GM13977 (cell line): Measurements from ENCODE around the gene EHF.

ENCODE experiments used
- DNase-seq: peaks from one replicate; pipeline ENCODE4 v3.0.0; 2012; ENCODE audit warnings: low spot score
- CTCF ChIP-seq: IDR thresholded peaks from 2 replicates; pipeline ENCODE4 v1.5.1; 2012; ENCODE audit warnings: mild to moderate bottlenecking, control low read depth; ENCODE audit not compliant: insufficient read depth; ENCODE audit errors: extremely low read depth, missing control alignments
- in situ Hi-C: fragments of 300-500 bp; cut with MboI; formaldehyde crosslinking; loops from one replicate; pipeline ENCODE4 v1.12.0; 2022; ENCODE audit warnings: low sequenced_read_pairs, low pct_unique_long_range_greater_than_20kb, mixed read lengths, inconsistent platforms; ENCODE audit not compliant: unreplicated experiment

EHF gene

GRCh38 chr11:34620820-34621792 is at the start of gene EHF:
Gene EHF, plus strand, starts transcription at chr11:34621093. Its CDS starts 21,538 bp downstream, at chr11:34642631.
- TF ChIP-seq CTCF: no peak
- in situ Hi-C loops: no loop called here
- no peak for DNase-seq

DNA sequence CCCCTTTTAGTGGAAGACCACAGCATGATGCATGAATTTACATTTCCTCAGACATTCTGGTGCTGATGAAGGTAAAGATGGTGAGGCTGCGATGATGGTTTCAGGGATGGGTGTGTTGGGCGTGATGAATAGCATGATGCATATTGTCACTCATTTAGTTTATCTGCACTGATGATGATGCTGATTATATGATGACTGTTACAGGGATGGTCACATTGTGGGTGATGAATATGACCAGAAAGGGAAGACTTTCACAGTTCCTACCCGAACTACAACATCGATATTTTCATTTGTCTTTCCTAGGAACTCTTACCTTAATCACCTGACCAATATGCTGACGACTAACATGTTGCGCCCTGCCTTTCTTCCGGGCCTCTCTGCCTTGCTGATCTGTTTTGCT is 47.4 kb upstream of the EHF start:
- TF ChIP-seq CTCF: no peak
- in situ Hi-C loops: no loop called here
- no peak for DNase-seq

- in situ Hi-C loops: loop anchor here (25.0 kb wide), 1 partner anchor 812 kb away; no protein-coding TSS in a partner anchor
- DNase-seq: no peak
- TF ChIP-seq CTCF: no peak
Observed at GRCh38 chr11:34575261-34575660, 45.6 kb upstream of the EHF start.

DNA sequence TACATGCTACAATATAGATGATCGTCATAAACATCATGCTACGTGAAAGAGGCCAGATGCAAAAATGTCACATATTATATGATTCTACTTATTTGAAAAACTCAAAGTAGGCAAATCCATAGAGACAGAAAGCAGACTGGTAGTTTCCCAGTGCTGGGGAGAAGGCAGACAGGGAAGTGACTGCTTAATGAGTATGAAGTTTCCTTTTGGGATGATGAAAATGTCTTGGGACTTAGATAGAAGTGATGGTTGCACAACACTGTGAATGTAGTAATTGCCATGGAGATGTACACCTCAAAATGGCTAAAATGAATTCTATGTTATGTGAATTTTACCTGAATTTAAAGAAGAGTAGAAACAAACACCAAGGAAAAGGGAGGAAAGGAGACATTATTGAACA is 45.2 kb upstream of the EHF start:
- DNase-seq: no peak
- no peak for TF ChIP-seq CTCF
- in situ Hi-C loops: loop anchor here (25.0 kb wide), 1 partner anchor 812 kb away; no protein-coding TSS in a partner anchor

- TF ChIP-seq CTCF: no peak
- no peak for DNase-seq
- in situ Hi-C loops: loop anchor here (25.0 kb wide), 1 partner anchor 811 kb away; no protein-coding TSS in a partner anchor
Observed at GRCh38 chr11:34576331-34576730, 44.6 kb upstream of the EHF start.

DNA sequence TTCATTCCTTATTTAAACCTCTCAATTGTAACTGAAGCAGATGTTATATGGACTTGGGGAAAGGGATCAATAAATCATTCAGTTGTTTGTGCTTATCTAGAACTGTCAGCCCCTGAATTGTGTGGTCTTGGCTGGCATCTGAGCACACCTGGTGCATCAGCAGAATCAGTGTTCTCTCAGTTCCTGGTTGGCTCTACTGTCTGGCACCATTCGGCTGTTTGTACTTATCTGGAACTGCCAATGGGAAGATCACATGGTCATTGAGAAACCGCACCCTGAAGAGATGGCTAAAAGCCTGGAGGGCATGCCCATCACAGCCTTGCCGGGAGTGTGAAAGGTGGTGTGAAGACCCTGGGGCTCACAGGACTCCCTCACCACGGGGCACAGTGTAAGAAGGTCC is 37.1 kb upstream of the EHF start:
- no peak for TF ChIP-seq CTCF
- in situ Hi-C loops: loop anchor here (10.0 to 25.0 kb wide), 2 partner anchors 311 to 803 kb away; no protein-coding TSS in a partner anchor

More for the DNA sequence above, 37.1 kb upstream of the EHF start:
- DNase-seq: no peak
